Spleen (tissue), 11 donors: ENCODE measurements around the gene TSHB. TPM values are rescaled to one million over a fixed set of nuclear protein-coding genes. Genes with fewer than 3 reads are reported as not detected.

Experiments
- DNase-seq: peaks from one replicate; pipeline ENCODE4 v3.0.0-alpha.2; 2020
- H3K27ac ChIP-seq, 8 donors: fragments of 200-600 bp; sonication (generic) in 7 of 8; 1 replicate in 4 of 8; 2 replicates in 4 of 8; pipeline versions ENCODE4 v1.5.0 to v1.8.0; 2016 to 2021; ENCODE audit warnings: inconsistent platforms in 4 of 8, mild to moderate bottlenecking in 4 of 8, moderate library complexity in 1 of 8
- H3K27me3 ChIP-seq, 7 donors: fragments of 200-600 bp; sonication (generic) in 6 of 7; replicated peaks in 1 of 7; 1 replicate in 4 of 7; 2 replicates in 3 of 7; pipeline versions ENCODE4 v1.5.0 to v1.8.0; 2016 to 2021; ENCODE audit warnings: inconsistent platforms in 3 of 7, mild to moderate bottlenecking in 1 of 7
- H3K36me3 ChIP-seq, 6 donors: fragments of 200-600 bp; sonication (generic) in 5 of 6; 1 replicate in 4 of 6; 2 replicates in 2 of 6; pipeline versions ENCODE4 v1.5.0 to v1.8.0; 2016 to 2021; ENCODE audit warnings: inconsistent platforms in 2 of 6
- H3K4me1 ChIP-seq, 6 donors: fragments of 200-600 bp; sonication (generic) in 5 of 6; 1 replicate in 3 of 6; 2 replicates in 3 of 6; pipeline versions ENCODE4 v1.5.0 to v1.8.0; 2016 to 2021; ENCODE audit warnings: inconsistent platforms in 3 of 6
- H3K4me3 ChIP-seq, 8 donors: fragments of 200-600 bp; sonication (generic) in 7 of 8; 1 replicate in 4 of 8; 2 replicates in 4 of 8; pipeline versions ENCODE4 v1.5.0 to v1.8.0; 2016 to 2021; ENCODE audit warnings: inconsistent platforms in 4 of 8, mild to moderate bottlenecking in 4 of 8, moderate library complexity in 2 of 8
- H3K9me3 ChIP-seq, 8 donors: fragments of 200-600 bp; sonication (generic) in 7 of 8; 1 replicate in 4 of 8; 2 replicates in 4 of 8; pipeline versions ENCODE4 v1.5.0 to v1.8.0; 2016 to 2021; ENCODE audit warnings: inconsistent platforms in 4 of 8
- POLR2A ChIP-seq, 3 donors: fragments of 450-650 bp; IDR thresholded peaks; one replicate each; pipeline ENCODE4 v1.5.1; 2017; ENCODE audit warnings: antibody characterized with exemption in 3 of 3, mild to moderate bottlenecking in 1 of 3
- POLR2AphosphoS5 ChIP-seq, 3 donors: sonication (generic); formaldehyde crosslinking; IDR thresholded peaks; one replicate each; pipeline ENCODE4 v1.5.1; 2017; ENCODE audit warnings: antibody characterized with exemption in 3 of 3
- WGBS, 5 donors: extraction: QIAGEN DNeasy Blood & Tissue Kit in 3 of 5; methylation state at CpG; one replicate each; pipeline versions ENCODE4 v1.1.5 to v1.1.7; 2013 to 2018; 5-methylcytosine and 5-hydroxymethylcytosine counted together
- intact Hi-C: fragments of 100-400 bp; cut with DNase I; formaldehyde crosslinking; loops from one replicate; pipeline ENCODE4 v1.15.0; 2023; ENCODE audit warnings: low total_unique reads
- polyA plus RNA-seq, 3 donors: library from polyadenylated mRNA; stranded (reverse); fragments of 200-250 nt; gene quantifications; one replicate each; pipeline ENCODE4 v1.2.1, GENCODE V29; 2013
- total RNA-seq, 7 donors: library from RNA; depleted of rRNA in 3 of 7; stranded (reverse); fragments of >200 nt in 3 of 7; fragmentation: NEBNext Ultra II Directional in 4 of 7; extraction: Animal tissue kit (Norgen Biotek cat#: 25700) in 4 of 7; gene quantifications; one replicate each; pipeline versions ENCODE4 v1.1.0 to v1.2.1, GENCODE V29; 2016 to 2021
- TF ChIP-seq, protein P1 (sequence below), 11 experiments: fragments of 200-600 bp in 7 of 11; fragments of 450-650 bp in 4 of 11; sonication (generic) in 4 of 11; IDR thresholded peaks in 8 of 11; conservative IDR thresholded peaks in 3 of 11; 1 replicate in 7 of 11; 2 replicates in 4 of 11; pipeline versions ENCODE4 v1.4.0 to v1.8.0; 2016 to 2021; ENCODE audit warnings: antibody characterized with exemption in 11 of 11, inconsistent platforms in 4 of 11, mild to moderate bottlenecking in 1 of 11
- donor health status: healthy with polysubstance abuse.
- donor health status: DM: no; HTN: no; CAD: no; lungs with moderate emphysema.
- donor health status: DM: no; HTN: no; CAD: no.
- donor health status: Bipolar disorder and iron deficiency.
- donor health status: healthy.
- donor health status: DM: no; HTN: no; CAD: no.
- donor health status: DM: yes; HTN: yes; CAD: no.

TSHB gene
- total and polyA plus RNA-seq, 10 donors: not detected

GRCh38 chr1:115068826-115069585, 39.4 kb downstream of the TSHB start:
- peaks cover 0 to 47% (median 0%) of the 10 kb centered on the region in 6 donors for H3K36me3 ChIP-seq
- H3K9me3 ChIP-seq: no peaks in the 10 kb centered on the region
- no peak overlapping the region for H3K4me3 ChIP-seq
- H3K4me1 ChIP-seq: no peaks in the 10 kb centered on the region
- TF ChIP-seq, protein P1, sequence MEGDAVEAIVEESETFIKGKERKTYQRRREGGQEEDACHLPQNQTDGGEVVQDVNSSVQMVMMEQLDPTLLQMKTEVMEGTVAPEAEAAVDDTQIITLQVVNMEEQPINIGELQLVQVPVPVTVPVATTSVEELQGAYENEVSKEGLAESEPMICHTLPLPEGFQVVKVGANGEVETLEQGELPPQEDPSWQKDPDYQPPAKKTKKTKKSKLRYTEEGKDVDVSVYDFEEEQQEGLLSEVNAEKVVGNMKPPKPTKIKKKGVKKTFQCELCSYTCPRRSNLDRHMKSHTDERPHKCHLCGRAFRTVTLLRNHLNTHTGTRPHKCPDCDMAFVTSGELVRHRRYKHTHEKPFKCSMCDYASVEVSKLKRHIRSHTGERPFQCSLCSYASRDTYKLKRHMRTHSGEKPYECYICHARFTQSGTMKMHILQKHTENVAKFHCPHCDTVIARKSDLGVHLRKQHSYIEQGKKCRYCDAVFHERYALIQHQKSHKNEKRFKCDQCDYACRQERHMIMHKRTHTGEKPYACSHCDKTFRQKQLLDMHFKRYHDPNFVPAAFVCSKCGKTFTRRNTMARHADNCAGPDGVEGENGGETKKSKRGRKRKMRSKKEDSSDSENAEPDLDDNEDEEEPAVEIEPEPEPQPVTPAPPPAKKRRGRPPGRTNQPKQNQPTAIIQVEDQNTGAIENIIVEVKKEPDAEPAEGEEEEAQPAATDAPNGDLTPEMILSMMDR (IDR thresholded peaks at IDR 0.05 in 8 of 11, conservative IDR thresholded peaks at IDR 0.05 in 3 of 11): no peak
- no peak for TF ChIP-seq POLR2A (IDR thresholded peaks at IDR 0.05)
- no peak for TF ChIP-seq POLR2AphosphoS5 (IDR thresholded peaks at IDR 0.05)
- WGBS, 5 donors: 80 to 85% (median 84%) methylated on average over 12 of the region's 12 CpGs
- H3K27me3 ChIP-seq: peaks cover 0 to 3% (median 0%) of the 10 kb centered on the region in 7 donors
- H3K27ac ChIP-seq: no peak overlapping the region
- DNase-seq: no peak
- intact Hi-C loops: no loop called here

DNA sequence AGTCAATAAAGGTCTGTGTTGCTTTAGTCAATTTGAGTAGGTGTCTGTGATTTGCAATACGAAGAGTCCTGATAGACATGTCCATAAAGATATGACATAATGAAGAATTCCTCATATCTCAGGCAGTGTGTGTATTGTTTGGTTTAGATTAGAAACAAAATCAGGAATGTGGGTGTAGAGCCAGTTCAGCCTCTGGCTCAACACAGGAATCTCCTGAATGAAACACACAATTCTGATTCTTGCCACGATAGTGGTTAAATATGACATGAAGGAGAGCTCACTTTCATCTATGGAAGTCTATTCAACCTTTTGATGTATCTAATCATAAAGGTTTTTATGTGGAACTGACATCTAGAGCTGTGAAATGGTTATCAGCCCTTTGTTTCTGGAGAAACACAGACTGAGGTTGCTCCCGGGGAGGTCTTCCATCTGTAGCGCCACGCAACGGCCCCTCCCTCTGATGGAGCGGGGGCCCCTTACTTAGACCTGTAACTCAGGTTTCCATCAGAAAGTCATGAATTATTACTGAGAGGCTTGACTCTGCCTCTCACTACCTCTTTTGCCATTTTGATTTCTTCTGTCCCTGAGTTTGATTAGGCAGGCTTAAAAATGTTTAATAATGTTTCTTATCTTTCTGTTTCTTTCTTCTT, 40.2 kb downstream of the TSHB start:
- H3K27me3 ChIP-seq: peaks cover 0 to 11% (median 0%) of the 10 kb centered on the region in 7 donors
- no peaks in the 10 kb centered on the region for H3K9me3 ChIP-seq
- no peaks in the 10 kb centered on the region for H3K4me1 ChIP-seq
- peaks cover 0 to 47% (median 0%) of the 10 kb centered on the region in 6 donors for H3K36me3 ChIP-seq
- TF ChIP-seq, protein P1 (IDR thresholded peaks at IDR 0.05 in 8 of 11, conservative IDR thresholded peaks at IDR 0.05 in 3 of 11): no peak
- TF ChIP-seq POLR2A (IDR thresholded peaks at IDR 0.05) (no peak), POLR2AphosphoS5 (IDR thresholded peaks at IDR 0.05) (no peak)
- H3K27ac ChIP-seq: no peak overlapping the region
- intact Hi-C loops: no loop called here
- no peak for DNase-seq
- 93 to 98% (median 94%) methylated on average over 7 of the region's 7 CpGs for WGBS, 5 donors
- no peak overlapping the region for H3K4me3 ChIP-seq

GRCh38 chr1:115071012-115071664, 41.5 kb downstream of the TSHB start:
- H3K27ac ChIP-seq: no peak overlapping the region
- TF ChIP-seq, protein P1 (IDR thresholded peaks at IDR 0.05 in 8 of 11, conservative IDR thresholded peaks at IDR 0.05 in 3 of 11): no peak
- TF ChIP-seq POLR2A (IDR thresholded peaks at IDR 0.05): no peak
- TF ChIP-seq POLR2AphosphoS5 (IDR thresholded peaks at IDR 0.05): no peak
- H3K4me1 ChIP-seq: no peaks in the 10 kb centered on the region
- no peak for DNase-seq
- peaks cover 0 to 20% (median 0%) of the 10 kb centered on the region in 7 donors for H3K27me3 ChIP-seq
- H3K9me3 ChIP-seq: no peaks in the 10 kb centered on the region
- 70 to 84% (median 78%) methylated on average over 6 of the region's 6 CpGs for WGBS, 5 donors
- H3K36me3 ChIP-seq: peaks cover 0 to 47% (median 0%) of the 10 kb centered on the region in 6 donors
- H3K4me3 ChIP-seq: no peak overlapping the region
- intact Hi-C loops: no loop called here
